GM19043 (cell line): Measurements from ENCODE around the gene STARD5.

Source experiments
- ATAC-seq: cut with Tn5 transposase; IDR thresholded peaks from one replicate; pipeline ENCODE4 v1.9.1; 2021; ENCODE audit warnings: low read depth; ENCODE audit not compliant: unreplicated experiment

STARD5 gene

GRCh38 chr15:81296186-81296585 lies 27.8 kb downstream of the STARD5 start:
- ATAC-seq: no peak

GRCh38 chr15:81295486-81296121 lies 28.3 kb downstream of the STARD5 start:
- ATAC-seq: no peak

- no peak for ATAC-seq
Observed at GRCh38 chr15:81294516-81294880, 29.4 kb downstream of the STARD5 start.

GRCh38 chr15:81293728-81294515 lies 30.0 kb downstream of the STARD5 start:
- ATAC-seq: peak; percentile 42

- peak; percentile 40 for ATAC-seq
Observed at GRCh38 chr15:81292523-81293001, 31.4 kb downstream of the STARD5 start.

- no peak for ATAC-seq
Observed at GRCh38 chr15:81291916-81292522, 31.9 kb downstream of the STARD5 start.

- ATAC-seq: no peak
Observed at GRCh38 chr15:81289910-81290309, 34.0 kb downstream of the STARD5 start.

- ATAC-seq: no peak
Observed at GRCh38 chr15:81288616-81289015, 35.3 kb downstream of the STARD5 start.

GRCh38 chr15:81288040-81288439 lies 35.9 kb downstream of the STARD5 start:
- ATAC-seq: no peak

- ATAC-seq: no peak
Observed at GRCh38 chr15:81286621-81287121, 37.3 kb downstream of the STARD5 start.

- no peak for ATAC-seq
Observed at GRCh38 chr15:81285461-81285860, 38.5 kb downstream of the STARD5 start.

- ATAC-seq: peak; percentile 55
Observed at GRCh38 chr15:81284256-81285031, 39.5 kb downstream of the STARD5 start.

- no peak for ATAC-seq
Observed at GRCh38 chr15:81282911-81283310, 41.0 kb downstream of the STARD5 start.

- ATAC-seq: no peak
Observed at GRCh38 chr15:81282606-81282895, 41.4 kb downstream of the STARD5 start.

- no peak for ATAC-seq
Observed at GRCh38 chr15:81281766-81282605, 42.0 kb downstream of the STARD5 start.

- no peak for ATAC-seq
Observed at GRCh38 chr15:81281456-81281735, 42.5 kb downstream of the STARD5 start.

- no peak for ATAC-seq
Observed at GRCh38 chr15:81280696-81281455, 43.1 kb downstream of the STARD5 start.

GRCh38 chr15:81279621-81280485 lies 44.1 kb downstream of the STARD5 start:
- no peak for ATAC-seq
